NCI-H460 (cell line): ENCODE data around the gene AMPH. TPM values are rescaled to one million over a fixed set of nuclear protein-coding genes. Genes with fewer than 3 reads are reported as not detected.

ENCODE experiments used
- DNase-seq: peaks from one replicate; pipeline ENCODE4 v3.0.0-alpha.2; 2016; ENCODE audit warnings: low read depth; ENCODE audit errors: extremely low read depth
- total RNA-seq: library from RNA; depleted of rRNA; stranded (reverse); fragments of >200 nt; shearing (Covaris generic); gene quantifications from 2 replicates; pipeline ENCODE4 v1.2.3, GENCODE V29; 2014

The AMPH gene
- total RNA-seq, 1 experiment from 2014 or later, result not detected

DNA sequence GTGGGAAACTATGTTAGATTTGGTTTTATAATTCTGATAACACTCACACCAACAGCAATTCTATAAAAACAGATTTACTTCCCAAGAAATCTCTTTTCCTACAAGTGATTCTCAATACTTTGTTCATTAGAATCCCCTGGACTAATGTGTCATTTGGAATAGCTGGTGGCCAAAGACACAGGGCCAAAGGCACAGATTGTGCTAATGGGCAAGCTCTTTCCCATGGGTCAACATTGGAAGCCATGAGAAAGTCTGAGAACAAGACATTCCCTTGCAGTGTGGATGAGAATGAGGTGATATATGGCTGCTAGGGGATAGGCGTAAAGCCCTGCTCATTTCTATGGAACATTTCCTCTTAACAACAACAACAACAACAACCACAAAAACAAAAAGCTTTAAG lies 153.8 kb downstream of the AMPH start:
- DNase-seq, result no peak

DNA sequence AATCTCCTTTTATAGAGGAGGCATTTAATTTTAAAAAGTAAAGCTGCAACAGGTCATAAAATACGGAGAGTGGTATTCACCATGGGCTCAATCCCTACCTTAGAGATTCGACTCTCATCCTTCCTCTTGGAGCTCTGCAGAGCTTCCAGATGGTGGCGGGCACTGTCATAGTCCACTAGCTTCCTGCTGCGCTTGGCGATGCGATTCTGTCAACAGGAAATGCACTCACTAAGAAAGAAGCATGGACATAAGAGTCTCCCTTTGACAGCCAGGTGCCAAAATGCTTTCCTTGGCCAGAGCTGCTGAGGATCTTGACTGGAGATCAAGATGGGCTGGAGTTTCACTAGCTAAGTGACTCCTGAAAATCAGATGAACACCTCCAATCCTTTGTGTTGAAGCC lies 154.4 kb downstream of the AMPH start:
- no peak for DNase-seq

DNA sequence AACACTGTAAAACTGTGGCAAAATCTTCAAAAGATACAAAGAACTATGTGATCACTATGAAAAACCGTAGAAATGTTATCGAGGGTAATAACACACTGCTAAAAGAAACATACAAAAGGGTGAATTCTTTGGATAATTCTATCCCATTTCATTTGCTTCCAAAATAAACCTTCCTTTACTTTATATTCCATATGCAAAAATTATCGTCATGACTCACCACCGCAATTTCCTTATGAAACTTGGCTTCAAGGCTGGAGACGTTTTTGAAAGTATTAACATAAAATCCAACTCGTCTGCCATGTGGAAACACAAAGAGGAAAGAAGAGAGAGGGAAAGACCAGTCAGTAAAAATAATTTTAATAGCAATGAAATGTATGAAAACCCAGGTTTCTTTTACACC lies 165.2 kb downstream of the AMPH start:
- no peak for DNase-seq

DNA sequence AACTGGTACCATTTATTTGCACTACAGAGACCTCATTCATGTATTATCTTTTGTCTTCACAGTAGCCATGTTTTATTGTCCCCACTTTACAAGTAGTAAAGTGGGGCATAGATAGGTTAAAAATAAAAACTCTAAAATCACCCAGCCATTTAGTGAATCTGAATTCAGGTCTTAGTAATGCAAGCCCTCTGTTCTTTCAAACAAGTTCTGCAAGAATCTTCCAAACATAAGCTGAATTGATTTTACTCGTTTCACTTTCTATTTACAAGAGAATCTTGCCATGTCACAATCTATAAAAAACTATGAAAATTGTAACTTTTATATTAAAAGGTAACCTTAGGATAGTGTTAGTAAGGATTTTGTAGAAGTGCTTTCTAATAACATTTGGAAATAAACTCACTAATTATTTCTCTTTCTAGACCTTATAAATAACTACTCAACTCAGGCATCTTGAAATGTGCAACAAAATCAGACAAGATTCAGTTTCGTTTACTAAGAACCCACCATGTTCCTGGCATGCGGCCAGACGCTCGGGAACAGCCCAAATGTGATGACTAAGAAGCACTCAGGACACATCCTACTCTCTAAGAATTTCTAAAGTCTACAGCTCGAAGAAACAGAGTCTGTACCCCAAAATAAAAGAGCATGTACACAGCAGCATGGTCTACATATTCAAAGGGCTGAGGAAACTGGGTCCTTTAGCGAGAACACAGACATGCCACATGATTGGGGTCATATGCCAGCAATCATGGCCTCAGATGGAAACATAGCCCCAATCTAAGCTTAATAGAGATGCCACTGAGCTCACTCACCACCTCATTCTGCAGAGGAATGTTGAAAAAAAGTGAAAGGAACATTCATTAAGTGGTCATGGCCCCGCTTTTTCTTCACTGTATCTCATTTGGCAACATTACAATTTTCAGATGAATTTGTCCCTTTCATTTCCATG lies 167.6 kb downstream of the AMPH start:
- DNase-seq, result no peak

DNA sequence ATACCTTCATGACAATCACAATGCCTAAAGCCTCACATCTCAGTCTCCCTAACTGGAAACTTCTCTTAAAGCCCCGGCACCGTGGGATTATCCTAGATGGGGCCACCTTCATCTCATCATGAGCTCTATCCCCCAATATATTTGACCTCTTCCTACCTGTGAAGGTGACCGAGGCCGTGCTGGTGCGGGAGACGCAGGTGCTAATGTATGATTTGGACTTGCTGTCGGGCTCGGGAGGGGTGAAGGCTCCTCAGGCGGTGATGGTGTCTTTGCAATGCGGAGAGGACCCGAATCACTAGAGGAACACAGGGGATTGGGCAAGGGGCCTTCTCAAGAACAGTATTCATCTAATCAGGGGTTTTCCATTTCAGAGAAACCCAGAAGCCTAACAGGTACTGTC lies 168.4 kb downstream of the AMPH start:
- no peak for DNase-seq

DNA sequence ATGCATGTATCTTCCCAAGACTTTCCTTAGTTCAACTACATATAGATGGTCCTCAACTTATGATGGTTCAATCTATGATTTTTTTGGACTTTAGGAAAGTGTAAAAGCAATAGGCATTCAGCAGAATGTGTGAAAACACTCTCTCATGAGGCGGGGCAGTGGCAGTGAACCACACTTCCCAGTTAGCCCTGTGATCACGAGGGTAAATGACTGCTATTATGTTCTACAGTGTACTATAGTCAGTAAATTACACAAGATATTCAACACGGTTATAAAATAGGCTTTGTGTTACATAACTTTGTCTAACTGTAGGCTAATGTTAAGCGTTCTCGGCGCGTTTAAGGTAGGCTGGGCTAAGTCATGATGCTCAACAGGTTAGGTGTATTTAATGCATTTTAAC lies 169.3 kb downstream of the AMPH start:
- no peak for DNase-seq

DNA sequence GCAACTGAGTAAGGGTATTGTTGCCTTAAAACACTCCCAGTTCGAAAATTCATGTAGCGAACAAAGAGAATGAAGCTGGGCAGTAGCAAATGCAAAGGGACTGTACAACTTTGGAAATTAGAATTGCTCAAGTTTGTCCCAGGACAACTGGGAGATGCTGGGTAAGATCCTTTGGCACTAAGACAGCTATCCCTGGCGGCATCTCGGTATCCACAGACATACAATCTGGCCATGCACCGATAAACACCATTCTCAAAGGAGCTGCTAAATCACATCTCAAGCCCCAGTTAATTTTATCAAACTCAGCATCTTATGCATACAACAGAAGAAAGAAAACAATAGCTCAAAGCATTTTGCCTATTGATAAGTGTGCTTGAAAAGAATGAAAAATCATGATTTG lies 177.3 kb downstream of the AMPH start:
- no peak for DNase-seq

DNA sequence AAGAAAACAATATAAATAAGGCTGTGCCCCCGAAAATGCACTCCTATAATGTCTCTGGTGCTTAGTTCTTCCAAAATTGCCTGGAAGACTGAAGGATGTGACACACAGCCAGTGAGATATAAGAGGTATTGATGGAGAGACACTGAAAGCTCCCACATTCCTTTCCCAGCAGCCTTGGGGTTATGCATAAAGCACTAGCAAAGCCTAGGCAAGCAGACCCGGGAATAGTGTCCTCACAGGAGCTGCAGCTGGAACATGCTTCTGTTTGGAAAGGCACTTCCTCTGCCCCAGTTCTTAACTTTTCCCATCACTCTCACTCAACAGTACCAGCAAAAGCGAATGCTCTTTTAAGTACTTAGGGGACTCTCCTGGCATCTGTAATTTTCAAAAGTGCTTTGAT lies 178.0 kb downstream of the AMPH start:
- DNase-seq, result no peak

DNA sequence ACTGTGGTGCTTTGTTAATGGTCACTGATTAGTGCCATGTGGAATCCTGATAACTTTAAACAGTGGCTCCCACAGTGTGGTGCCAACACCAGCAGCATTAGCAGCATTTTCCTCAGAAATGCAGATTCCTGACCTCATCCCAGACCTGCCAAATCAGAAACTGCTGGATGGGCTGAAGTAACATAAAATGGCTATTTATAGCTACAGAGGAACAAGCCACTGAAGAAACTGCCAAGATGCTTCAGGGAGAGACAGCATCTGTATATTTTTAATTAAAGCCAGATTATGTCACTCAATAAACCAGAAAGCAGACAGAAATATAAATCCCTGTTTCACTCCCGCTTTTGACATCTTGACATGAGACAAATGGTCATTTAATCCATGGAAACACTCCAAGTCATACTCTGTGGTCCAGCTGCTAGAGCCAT lies 178.5 kb downstream of the AMPH start:
- no peak for DNase-seq

DNA sequence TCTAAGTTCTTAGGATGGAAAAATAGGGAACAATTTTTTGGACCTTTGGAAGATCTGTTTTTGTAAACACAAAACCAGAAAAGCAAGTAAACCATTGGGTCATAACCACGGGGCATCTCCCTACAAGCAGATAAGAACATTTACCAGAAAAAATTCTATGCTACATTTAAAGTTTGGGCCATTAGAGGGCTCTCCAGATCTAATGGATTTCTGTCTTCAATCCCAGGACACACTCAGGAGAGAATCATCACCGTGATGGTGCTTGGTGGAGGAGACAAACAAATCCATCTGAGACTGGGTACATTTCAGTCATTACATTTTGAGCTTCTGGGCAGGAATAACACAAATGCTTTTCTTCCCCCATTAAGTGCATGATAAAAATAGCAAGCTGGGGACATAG lies 179.3 kb downstream of the AMPH start:
- DNase-seq, result peak; percentile 16

DNA sequence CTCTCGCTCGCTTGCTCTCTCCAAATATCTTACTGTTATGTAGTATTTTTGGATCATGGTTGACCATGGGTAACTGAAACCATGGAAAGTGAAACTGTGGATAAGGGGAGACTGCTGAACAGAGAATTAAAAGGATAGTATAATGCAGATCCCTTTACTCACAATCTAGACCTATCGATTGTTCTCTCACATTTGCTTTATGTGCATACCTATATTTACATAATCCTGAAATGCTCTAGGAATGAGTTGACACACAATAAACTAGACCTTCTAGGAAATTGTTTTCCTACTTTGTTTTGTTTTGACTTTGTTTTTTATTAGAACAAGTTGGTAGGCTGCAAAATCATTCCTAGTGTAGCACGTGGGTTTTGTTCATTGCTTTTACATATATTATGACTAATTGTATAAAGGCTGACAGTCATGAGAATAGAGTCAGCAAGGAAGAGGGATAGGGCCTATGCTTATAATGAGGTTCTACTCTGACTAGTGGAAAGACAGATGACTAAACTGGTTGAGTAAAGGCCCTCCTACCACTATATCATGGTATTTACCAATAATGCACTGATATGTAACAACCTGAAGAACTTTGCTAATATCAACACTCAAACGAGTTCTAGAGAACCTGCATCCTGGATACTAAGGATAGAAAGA lies 182.5 kb downstream of the AMPH start:
- DNase-seq, result no peak

DNA sequence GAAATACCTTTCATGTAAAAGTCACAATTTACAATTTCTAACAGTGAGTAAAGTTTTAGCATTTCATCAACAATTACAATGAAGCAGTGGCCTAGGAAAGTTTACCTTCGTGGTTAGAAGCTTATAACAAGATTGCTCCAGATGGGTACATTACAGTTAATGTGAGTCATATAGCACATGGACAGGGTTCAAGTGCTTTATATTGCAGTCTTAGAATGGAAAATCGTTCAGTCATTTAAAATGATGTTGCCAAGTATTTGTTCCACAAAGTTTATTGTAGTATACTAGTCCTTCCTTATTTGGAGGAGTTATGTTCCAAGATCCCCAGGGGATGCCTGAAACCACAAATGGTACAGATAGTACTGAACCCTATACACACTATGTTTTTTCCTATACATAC lies 183.1 kb downstream of the AMPH start:
- DNase-seq, result no peak

DNA sequence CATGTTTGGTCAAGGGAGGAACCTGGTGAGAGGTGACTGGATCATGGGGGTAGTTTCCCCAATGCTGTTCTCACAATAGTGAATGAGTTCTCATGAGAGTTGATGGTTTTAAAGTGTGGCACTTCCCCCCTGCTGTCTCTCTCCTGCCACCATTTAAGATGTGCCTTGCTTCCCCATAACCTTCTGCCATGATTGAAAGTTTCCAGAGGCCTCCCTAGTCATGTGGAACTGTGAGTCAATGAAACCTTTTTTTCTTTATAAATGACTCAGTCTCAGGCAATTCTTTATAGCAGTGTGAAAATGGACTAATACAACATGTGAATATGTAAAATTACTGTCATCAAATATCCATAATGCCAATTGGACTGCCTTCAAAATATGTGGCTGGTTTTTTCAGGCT lies 192.2 kb downstream of the AMPH start:
- DNase-seq, result no peak

DNA sequence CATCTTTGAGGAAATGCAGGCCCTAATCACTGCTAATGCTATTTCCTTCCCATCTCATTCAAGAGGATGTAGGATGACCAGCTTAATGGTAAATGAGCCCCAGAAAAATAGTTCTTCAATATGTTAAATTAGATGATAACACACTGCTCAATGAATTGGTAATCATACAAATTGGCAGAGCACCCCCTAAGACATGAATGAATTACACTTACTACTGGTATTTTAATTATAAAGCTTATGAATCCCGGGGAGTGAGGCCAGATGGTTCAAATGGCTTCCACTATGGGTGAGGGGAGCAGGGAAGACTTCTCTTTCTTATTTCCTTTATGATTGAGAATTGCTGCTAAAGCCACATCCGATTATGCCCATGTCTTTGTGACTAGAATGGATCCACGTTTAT lies 198.5 kb downstream of the AMPH start:
- no peak for DNase-seq

DNA sequence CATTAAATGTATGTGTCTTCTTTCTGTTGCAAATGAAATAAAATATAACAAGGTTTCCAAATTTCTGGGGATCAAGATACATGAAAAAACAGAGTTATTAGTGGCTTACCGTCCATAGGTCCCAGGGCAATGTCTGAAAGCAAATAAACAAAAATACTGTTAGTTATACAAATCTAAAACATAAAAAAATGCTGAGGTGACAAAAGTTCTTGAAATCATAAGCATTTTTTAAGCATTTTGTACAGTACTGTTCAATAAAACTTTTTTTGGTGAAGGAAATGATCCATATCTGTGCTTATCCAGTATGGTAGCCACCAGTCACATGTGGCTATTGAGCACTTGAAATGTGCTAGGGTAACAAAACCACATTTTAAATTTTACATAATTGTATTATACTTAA lies 199.1 kb downstream of the AMPH start:
- DNase-seq, result no peak

DNA sequence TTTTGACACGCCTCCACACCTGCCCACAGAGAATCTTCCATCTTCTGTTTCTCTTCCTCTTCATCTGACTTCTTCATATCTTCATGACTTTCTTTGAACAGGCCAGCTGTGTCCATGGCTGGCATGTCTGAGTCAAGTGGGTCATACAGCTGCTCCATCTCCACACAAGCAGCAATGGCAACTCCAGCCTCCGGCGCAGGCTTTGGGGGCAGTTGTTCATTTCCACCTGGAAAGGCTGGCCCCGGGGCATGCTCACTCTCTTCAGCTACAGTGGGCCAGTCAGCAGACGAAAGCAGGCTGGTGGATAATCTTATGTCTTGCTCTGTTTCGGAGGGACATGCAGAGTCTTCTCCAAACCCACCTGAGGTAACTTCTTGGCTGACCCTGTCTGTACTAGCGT lies 202.1 kb downstream of the AMPH start:
- no peak for DNase-seq

DNA sequence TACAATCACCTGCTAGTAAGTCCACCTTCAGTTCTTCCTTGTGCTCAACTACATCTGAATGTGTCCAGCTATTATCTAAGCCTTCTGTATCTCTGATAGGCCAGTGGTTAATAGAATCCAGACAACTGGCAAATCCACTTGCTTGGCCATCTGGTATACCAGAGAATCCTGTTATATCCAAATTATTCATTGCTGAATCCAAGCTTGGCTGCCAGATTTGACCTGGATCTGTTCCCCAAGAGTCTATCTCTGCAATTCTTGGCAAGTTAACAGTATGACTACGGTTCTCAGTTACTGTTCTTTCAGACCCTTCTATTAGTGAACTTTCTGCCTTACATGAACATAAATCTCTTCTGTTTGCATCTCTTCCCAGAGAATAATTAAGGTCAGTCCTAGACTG lies 203.1 kb downstream of the AMPH start:
- no peak for DNase-seq

DNA sequence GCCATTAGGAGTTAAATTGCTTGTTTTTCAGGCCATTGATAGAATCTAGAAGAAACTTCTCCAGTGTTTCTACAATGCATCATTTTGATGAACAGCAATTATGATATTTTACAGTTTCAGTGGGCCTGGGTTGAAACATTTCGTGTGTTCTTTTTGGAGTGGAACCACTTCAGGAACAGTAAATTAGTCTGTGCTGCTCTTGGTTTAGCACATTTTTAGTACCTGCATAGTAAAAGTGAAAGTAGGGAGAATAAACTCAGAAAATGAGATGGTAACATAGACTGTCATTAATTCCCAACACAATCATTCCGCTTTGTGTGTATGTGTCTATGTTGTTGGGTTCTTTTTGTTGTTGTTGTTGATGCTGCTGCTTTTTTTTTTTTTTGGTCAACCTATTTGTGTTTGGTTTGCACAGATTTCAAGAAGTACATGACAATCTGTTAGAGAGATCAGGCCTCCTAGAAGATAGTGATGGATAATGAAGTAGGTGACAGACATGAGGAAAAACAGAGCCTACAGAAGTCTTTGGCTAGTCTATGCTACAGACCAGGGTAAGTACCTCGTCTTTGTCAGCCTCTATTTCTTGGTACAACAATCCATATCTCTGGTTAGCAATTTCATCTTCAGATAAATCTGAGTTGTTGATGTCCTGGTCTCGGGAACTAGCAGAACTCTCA lies 203.8 kb downstream of the AMPH start:
- DNase-seq, result no peak

DNA sequence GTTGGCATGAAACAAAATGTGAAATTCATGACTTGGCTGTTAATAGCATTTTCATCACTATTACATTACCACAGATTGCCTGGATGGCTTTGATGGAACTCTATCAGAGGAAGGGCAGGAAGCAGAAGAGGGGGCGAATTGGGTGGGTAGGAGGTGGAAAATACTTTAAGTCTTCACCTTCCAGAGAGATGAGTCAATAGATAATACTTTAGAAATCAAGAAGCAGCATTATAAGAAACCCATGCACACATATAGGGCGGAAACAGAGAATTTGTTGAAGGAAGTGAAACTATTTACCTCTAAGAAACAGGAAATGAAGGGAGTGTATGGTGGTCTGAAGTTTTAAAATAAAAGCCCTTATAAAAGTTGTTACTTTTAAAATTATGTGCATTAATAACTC lies 205.7 kb downstream of the AMPH start:
- no peak for DNase-seq

DNA sequence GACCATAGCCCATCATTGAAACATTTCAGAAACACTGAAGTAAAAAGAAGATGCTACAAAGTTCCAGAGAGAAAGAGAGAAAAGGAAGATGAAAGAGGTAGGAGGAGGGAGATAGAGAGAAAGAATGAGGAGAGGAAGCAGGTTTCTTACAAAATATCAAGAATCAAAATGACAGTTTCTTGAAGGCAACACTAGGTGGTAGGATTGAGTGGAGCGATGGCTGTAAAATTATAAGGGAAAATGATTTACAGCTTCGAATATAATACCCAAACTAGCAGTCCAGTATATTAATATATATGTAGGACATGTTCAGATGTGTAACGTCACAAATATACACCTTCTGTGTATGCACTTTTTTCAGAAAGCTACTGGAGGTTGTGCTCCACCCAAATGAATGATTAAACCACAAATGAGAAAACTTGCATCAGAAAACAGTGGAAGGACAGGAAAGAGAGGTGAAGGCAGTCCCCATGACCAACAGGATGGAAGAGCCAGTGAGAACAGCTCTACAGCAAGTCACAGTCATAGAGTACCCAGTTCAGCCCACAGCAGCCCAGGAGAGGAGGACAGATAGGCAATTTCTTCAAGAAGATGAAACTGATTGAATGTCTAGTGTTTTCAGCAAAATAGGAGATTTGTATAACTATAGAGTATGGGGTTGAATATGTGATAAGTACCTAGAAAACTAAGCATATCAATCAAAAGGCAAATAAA lies 206.3 kb downstream of the AMPH start:
- DNase-seq, result no peak

DNA sequence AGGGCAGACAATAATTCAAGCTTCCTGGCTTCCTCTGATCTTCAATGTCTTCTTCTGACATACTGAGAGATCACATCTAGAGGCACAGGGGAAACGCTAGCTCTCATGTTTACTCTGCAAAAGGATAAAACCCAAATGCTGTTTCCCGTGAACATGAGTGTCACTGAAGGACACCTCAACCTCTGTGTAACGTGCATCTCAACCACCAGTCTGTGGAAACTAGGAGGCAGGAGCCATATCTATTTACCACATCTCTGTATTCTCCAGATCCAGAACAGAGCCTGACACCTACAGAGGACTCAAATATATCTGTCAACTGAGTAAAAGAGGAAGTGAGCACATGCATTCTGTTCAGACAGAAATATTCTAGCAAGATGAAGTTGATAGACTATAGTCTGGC lies 217.4 kb downstream of the AMPH start:
- DNase-seq, result no peak
